Epithelial cell of prostate (primary cell): ENCODE measurements around the gene MINDY2.
"Not testable (repeated sequence)": the region's sequence is repeated elsewhere in the genome, so short reads cannot be mapped to it uniquely, and the experiment has no call there.

Experiments used
- DNase-seq: peaks from one replicate; pipeline ENCODE4 v3.0.0-alpha.2; 2011; ENCODE audit warnings: low read depth, low spot score
- H3K27ac ChIP-seq: fragments of 450-650 bp; 2 replicates; pipeline ENCODE4 v1.5.1; 2017; ENCODE audit warnings: mild to moderate bottlenecking

MINDY2 gene

GRCh38 chr15:58876306-58877106, 105.4 kb downstream of the MINDY2 start:
- no peak overlapping the region for H3K27ac ChIP-seq
- DNase-seq: no peak

GRCh38 chr15:58877999-58878825, 107.1 kb downstream of the MINDY2 start:
- DNase-seq: no peak
- no peak overlapping the region for H3K27ac ChIP-seq

DNA sequence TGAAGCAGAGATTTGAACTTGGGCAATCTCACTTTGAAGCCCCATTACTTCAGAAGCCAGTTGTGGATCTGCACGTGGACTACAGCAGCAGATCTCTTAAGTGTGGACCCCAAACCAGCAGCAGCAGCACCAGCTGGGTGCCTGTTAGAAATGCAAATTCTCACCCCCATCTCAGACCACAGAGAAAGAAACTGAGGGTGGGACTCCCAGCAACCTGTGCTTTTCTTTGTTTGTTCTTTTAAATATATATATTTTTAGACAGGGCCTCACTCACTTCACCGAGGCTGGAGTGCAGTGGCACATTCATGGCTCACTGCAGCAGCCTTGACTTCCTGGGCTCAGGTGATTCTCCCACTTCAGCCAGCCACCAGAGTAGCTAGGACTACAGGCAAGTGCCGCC, 109.2 kb downstream of the MINDY2 start:
- H3K27ac ChIP-seq: no peak overlapping the region
- no peak for DNase-seq

- H3K27ac ChIP-seq: no peak overlapping the region
- no peak for DNase-seq
These were observed 111.1 kb downstream of the MINDY2 start for GRCh38 chr15:58882243-58882642.

GRCh38 chr15:58883926-58884325, 112.8 kb downstream of the MINDY2 start:
- not testable (repeated sequence) for DNase-seq, H3K27ac ChIP-seq

GRCh38 chr15:58886921-58887320, 115.8 kb downstream of the MINDY2 start:
- DNase-seq: no peak
- H3K27ac ChIP-seq: no peak overlapping the region

DNA sequence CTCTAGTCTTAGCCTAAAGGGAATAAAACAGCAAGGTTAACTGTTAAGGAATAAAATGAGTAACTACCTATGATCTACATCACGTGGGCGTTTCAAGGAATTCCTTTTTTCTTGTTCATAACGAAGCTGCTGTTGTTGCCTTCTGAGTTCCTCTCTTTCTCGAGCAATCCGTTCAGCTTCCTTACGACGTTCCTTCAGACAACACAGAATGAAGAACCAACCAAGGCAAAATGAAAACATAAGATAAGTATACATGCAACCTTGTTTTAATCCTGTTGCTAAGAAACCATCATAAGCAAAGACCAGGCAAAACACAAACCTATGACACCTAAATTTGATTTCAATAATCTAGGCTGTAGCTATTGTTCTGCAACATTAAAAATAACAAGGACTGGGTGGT, 118.3 kb downstream of the MINDY2 start:
- no peak overlapping the region for H3K27ac ChIP-seq
- DNase-seq: no peak

DNA sequence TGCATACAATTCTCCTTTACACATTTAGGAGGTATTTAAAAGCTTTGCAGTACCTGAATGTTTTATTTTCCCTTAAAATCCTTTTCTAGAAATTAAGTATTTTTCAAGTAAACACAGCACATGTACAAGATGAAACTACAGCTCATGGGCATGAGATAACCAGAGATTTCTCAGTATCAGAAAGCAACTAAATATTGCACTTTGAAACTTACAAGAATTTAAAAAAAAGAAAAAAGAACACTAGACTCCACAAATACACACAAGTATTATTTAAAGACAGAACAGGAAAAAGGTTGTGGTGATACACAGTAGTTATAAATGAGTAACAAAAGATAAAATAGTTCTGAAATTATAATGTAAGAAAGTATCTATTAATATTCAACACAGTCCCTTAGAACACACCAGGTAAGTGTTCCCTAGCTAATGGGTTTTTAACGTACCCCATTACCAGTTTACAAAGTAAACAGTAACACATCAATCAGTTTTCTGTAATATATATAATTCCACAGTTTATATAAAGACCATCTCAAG, 127.1 kb downstream of the MINDY2 start:
- H3K27ac ChIP-seq: no peak overlapping the region
- no peak for DNase-seq

GRCh38 chr15:58900631-58901030, 129.5 kb downstream of the MINDY2 start:
- DNase-seq: no peak
- H3K27ac ChIP-seq: no peak overlapping the region

DNA sequence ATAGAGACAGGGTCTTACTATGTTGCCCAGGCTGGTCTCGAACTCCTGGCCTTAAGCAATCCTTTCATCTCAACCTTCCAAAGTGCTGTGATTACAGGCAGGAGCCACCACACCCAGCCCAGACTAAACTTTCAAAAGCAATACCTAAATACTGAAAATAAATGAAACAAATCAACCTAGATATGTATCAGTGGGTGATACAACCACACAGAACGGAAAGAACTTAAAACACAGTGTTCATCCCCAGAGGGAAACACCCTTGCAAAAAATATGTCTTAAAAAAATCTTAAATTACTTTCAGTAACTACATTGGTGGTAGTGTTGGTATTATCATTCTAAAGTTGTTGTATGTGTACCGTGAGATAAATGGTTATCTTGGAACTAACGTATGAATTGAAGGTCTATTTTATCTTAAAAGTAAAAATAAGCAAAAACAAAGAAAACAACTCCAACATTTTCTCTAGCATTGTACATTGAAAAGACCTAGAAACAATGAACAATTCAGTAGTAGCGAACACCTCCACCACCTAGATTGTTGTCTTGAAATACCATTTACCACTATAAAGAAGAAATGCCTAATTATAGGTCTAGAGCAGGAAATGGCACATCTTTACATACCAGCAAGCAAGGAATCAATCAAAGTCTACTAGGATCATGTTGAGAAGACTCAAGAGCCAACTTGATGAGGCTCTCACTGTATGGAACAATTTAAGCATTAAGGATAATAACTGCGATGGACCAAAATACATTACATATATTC, 137.6 kb downstream of the MINDY2 start:
- DNase-seq: no peak

DNA sequence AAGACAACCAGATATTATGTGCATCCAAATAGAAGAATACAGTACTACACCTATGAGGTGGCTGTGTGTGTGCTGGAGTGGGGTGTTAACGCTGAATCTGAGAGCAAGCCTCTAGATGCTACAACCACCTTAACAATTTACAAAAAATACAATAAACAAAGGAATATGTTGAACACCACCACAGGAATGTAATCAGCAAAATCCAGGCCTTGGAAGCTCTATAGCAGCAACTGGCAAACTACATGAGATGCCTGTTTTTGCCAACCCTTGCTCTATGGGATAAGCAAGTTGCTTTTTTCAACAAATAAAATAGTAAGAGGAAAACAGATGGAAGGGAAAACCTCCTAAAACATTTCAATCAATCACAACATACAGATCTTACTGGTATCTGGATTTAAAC, 138.5 kb downstream of the MINDY2 start:
- DNase-seq: no peak
- H3K27ac ChIP-seq: no peak overlapping the region

More for the DNA sequence above, 137.6 kb downstream of the MINDY2 start:
- H3K27ac ChIP-seq: no peak overlapping the region

- H3K27ac ChIP-seq: no peak overlapping the region
These were observed 139.4 kb downstream of the MINDY2 start for GRCh38 chr15:58910456-58910855.

More at GRCh38 chr15:58910456-58910855, 139.4 kb downstream of the MINDY2 start:
- no peak for DNase-seq
